GM21381 (cell line): Measurements from ENCODE around the gene CLEC4G.

Experiments
- ATAC-seq: cut with Tn5 transposase; IDR thresholded peaks from one replicate; pipeline ENCODE4 v1.9.1; 2021; ENCODE audit warnings: mild to moderate bottlenecking, moderate library complexity; ENCODE audit not compliant: unreplicated experiment

The CLEC4G gene

GRCh38 chr19:7699003-7699402 lies 32.9 kb downstream of the CLEC4G start:
- no peak for ATAC-seq

GRCh38 chr19:7698583-7698982 lies 33.3 kb downstream of the CLEC4G start:
- ATAC-seq: no peak

DNA sequence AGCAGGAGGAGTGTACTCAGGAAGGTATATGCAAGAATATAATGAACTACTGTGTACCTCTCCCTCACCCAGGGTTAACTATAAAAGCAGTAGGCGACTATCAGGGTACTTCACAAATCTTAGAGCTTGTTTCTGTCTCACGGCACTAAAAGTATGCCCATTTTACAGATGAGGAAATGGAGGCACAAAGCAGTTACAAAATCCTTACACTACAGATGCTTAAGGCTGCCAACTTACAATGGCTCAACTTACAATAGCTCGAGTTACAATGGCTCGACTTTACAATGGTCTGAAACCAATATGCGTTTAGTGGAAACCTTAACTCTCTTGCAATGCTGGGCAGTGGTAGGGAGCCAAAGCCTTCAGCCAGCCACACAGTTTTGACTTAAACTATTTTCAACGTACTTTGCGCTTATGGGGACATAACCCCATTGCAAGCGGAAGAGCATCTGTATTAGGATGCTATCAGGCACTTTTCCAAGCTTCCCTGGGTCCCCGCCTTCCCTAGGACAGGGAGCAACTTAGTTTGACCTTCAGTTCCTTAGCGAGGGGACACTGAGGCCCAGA lies 34.1 kb downstream of the CLEC4G start:
- no peak for ATAC-seq

- ATAC-seq: no peak
Observed at GRCh38 chr19:7694499-7694898, 37.4 kb downstream of the CLEC4G start.

DNA sequence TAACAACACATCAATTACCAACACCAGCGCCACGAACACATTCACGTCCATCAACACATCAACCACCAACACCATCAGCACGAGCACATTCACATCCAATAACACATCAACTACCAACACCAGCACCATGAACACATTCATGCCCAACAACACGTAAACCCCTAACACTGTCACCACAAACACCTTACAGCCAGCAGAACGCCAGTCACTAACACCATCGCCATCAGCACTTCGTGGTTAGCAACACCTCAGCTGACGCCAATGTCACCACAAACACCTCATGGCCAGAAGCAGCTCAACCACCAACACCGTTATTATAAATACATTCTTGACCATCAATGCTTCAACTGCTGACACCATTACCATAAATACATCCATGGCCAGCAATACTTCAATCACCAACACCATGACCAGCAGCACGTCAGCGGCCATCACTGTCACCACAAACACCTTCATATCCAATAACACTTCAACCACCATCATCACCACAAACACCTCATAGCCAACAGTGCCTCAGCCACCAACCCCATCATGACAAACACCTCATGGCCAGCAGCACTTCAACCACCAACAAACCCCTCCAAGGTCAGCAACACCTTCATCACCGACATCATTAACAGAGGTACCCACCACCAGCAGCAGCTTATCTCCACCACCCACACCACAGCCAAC lies 39.4 kb downstream of the CLEC4G start:
- no peak for ATAC-seq

DNA sequence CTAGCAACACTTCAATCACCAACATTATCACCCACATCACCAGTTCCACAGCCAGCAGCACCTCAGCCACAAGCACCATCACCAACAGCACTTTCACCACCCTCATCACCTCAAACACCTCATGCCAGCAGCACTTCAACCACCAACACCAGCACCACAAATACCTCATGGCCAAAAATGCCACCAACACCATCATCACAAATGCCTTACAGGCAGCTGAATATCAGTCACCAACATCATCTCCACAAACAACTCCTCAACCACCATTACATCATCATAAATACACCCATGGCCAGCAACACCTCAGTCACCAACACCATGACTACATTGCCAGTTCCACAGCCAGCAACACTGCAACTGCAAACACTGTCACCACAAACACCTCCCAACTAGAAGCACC lies 40.4 kb downstream of the CLEC4G start:
- no peak for ATAC-seq

- ATAC-seq: no peak
Observed at GRCh38 chr19:7690779-7691258, 41.1 kb downstream of the CLEC4G start.

- no peak for ATAC-seq
Observed at GRCh38 chr19:7689165-7689564, 42.7 kb downstream of the CLEC4G start.

DNA sequence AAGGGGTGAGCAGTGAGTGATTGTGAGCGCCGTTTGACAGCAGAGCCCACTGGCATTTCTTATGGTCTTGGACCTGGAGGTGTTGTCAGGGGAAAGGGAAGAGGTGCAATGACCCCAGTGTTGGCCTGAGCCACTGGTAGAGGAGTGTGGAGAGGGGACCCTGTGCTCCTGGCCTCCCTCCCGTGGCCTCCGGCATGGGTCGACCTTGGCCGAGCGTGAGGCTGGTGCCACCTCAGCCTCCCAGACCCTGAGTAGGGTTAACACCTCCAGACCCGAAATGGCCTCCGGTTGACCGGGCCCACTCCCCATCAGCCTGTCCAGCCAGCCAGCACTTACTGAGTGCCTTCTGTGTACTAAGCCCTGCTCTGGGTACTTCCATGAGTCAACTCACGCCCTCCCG lies 44.7 kb downstream of the CLEC4G start:
- ATAC-seq: no peak

DNA sequence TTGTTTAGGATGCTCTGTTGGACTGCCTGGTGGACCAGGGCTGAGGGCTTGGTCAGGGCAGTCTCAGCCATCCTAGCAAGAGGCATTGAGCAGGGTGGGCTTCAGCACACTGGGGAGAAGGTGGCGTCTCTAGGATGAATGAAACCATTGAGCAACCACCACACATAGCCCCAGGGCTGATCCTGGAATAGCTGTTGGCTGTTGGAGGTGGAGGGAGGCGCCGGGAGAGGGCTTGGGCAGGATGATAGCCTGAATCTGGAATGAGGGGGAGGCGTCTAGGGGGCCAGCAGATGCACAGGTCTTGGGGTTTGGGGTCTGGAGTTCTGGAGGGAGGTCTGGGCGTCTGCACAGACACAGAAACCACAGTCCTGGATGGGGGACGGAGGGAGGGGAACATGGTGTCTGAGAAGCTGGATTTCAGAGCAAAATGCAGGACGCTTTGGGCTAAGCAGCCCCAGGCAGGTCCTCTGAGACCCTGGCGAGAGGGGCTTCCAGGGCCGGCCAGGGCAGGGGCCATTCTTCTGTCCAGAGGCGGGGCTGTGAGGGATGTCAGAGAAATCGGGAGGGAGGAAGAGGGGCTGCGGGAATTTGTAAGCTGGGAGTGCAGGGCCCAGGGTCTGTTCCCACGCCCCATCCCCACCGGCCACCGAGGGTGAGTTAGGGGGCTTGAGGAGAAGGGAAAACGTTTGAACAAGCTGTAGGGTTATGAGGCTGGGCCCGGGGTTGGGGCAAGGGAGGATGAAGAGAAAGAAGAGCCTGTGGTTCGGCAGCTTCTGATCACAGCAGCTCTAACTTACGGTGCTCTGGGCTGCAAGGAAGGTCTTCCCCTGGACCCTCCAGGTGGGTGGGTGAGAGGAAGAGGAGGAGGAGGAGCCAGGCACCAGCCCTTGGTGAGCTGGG lies 46.1 kb downstream of the CLEC4G start:
- no peak for ATAC-seq

DNA sequence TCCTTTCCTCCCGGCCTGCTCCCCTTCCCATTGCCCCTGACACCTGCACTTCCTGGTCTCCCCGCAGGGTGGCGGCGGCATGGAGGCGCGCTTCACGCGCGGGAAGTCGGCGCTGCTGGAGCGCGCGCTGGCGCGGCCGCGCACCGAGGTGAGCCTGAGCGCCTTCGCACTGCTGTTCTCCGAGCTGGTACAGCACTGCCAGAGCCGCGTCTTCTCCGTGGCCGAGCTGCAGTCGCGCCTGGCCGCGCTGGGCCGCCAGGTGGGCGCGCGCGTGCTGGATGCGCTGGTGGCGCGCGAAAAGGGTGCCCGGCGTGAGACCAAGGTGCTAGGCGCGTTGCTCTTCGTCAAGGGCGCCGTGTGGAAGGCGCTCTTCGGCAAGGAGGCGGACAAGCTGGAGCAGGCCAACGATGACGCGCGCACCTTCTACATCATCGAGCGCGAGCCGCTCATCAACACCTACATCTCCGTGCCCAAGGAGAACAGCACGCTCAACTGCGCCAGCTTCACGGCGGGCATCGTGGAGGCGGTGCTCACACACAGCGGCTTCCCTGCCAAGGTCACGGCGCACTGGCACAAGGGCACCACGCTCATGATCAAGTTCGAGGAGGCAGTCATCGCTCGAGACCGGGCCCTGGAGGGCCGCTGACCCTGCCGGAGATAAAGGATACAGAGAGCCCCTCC lies 49.6 kb downstream of the CLEC4G start:
- ATAC-seq: no peak

GRCh38 chr19:7681340-7682174 lies 50.4 kb downstream of the CLEC4G start:
- no peak for ATAC-seq

GRCh38 chr19:7680606-7681339 lies 51.1 kb downstream of the CLEC4G start, which contains the start of gene TRAPPC5:
TSS of gene TRAPPC5 (plus strand) at chr19:7680833. CDS start at chr19:7682254, 1,421 bp downstream.
- peak; percentile 73 for ATAC-seq

GRCh38 chr19:7679771-7680605 lies 51.9 kb downstream of the CLEC4G start:
- ATAC-seq: no peak

DNA sequence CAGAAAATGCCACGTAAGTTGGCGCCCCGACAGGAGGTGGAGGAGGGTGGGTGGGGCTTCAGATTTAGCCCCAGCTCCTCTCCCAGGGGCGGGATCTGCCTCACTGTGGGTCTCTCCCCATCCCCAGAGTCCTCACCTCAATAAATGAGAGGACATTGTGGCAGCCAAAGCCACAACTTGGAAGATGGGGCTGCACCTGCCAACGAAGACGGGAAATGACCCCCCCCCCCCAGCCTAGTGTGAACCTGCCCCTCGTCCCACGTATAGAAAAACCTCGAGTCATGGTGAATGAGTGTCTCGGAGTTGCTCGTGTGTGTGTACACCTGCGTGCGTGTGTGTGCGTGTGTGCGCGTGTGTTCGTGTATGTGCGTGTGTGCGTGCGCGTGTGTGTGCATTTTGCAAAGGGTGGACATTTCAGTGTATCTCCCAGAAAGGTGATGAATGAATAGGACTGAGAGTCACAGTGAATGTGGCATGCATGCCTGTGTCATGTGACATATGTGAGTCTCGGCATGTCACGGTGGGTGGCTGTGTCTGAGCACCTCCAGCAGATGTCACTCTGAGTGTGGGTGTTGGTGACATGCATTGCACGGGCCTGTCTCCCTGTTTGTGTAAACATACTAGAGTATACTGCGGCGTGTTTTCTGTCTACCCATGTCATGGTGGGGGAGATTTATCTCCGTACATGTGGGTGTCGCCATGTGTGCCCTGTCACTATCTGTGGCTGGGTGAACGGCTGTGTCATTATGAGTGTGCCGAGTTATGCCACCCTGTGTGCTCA lies 52.7 kb downstream of the CLEC4G start:
- no peak for ATAC-seq
